DOHH2 (cell line): ENCODE measurements around the gene SLC47A1.
"Not testable (repeated sequence)": the region's sequence is repeated elsewhere in the genome, so short reads cannot be mapped to it uniquely, and the experiment has no call there.

Experiments
- H3F3A ChIP-seq: fragments of 200-600 bp; sonication (generic), shearing (Covaris generic); 2 replicates; pipeline ENCODE4 v1.6.0; 2016; ENCODE audit warnings: antibody characterized with exemption, mild to moderate bottlenecking; ENCODE audit not compliant: control insufficient read depth, insufficient read depth
- H3K27ac ChIP-seq: fragments of 200-600 bp; sonication (generic); 2 replicates; pipeline ENCODE4 v1.5.1; 2014; ENCODE audit warnings: low read depth, mild to moderate bottlenecking, low read length, moderate library complexity
- H3K27me3 ChIP-seq: fragments of 200-600 bp; sonication (generic); 2 replicates; pipeline ENCODE4 v1.6.1; 2014; ENCODE audit warnings: mild to moderate bottlenecking, low read length, mixed read lengths; ENCODE audit not compliant: control insufficient read depth
- H3K36me3 ChIP-seq: fragments of 200-600 bp; sonication (generic); 2 replicates; pipeline ENCODE4 v1.6.1; 2014; ENCODE audit warnings: mild to moderate bottlenecking, low read length, moderate library complexity, mixed read lengths; ENCODE audit not compliant: control insufficient read depth
- H3K4me1 ChIP-seq: fragments of 200-600 bp; sonication (generic); 2 replicates; pipeline ENCODE4 v1.6.1; 2014; ENCODE audit warnings: mild to moderate bottlenecking, low read length, mixed read lengths; ENCODE audit not compliant: control insufficient read depth
- H3K4me2 ChIP-seq: fragments of 200-600 bp; sonication (generic); 2 replicates; pipeline ENCODE4 v1.6.0; 2014; ENCODE audit warnings: mild to moderate bottlenecking, low read length, moderate library complexity
- H3K4me3 ChIP-seq: fragments of 200-600 bp; sonication (generic); 2 replicates; pipeline ENCODE4 v1.5.1; 2014; ENCODE audit warnings: mild to moderate bottlenecking, low read length, mixed read lengths
- H3K79me2 ChIP-seq: fragments of 200-600 bp; sonication (generic); 2 replicates; pipeline ENCODE4 v1.6.1; 2014; ENCODE audit warnings: mild to moderate bottlenecking, low read length, mixed read lengths; ENCODE audit not compliant: control insufficient read depth
- H3K9me2 ChIP-seq: fragments of 200-600 bp; sonication (generic); replicated peaks from 2 replicates; pipeline ENCODE4 v1.6.1; 2014; ENCODE audit warnings: mild to moderate bottlenecking, low read length, mixed read lengths; ENCODE audit not compliant: control insufficient read depth
- H3K9me3 ChIP-seq: fragments of 200-600 bp; sonication (generic); 2 replicates; pipeline ENCODE4 v1.6.1; 2014; ENCODE audit warnings: antibody characterized with exemption, low read length, mixed read lengths; ENCODE audit not compliant: control insufficient read depth, insufficient read depth
- H4K20me1 ChIP-seq: fragments of 200-600 bp; sonication (generic); 2 replicates; pipeline ENCODE4 v1.6.0; 2014; ENCODE audit warnings: low read depth, mild to moderate bottlenecking, antibody characterized with exemption, low read length, moderate library complexity; ENCODE audit not compliant: control insufficient read depth, insufficient read depth
- EZH2phosphoT487 ChIP-seq: fragments of 200-600 bp; sonication (generic); IDR thresholded peaks from 2 replicates; pipeline ENCODE4 v1.6.1; 2017; ENCODE audit warnings: borderline replicate concordance, mild to moderate bottlenecking, antibody characterized with exemption, low read length, moderate library complexity, mixed read lengths
- TF ChIP-seq, protein P1 (sequence below): fragments of 200-600 bp; sonication (generic); IDR thresholded peaks from one replicate; pipeline ENCODE4 v1.5.1; 2014; ENCODE audit warnings: antibody characterized with exemption, mild to moderate bottlenecking, low read depth, low read length; ENCODE audit not compliant: poor library complexity, severe bottlenecking

SLC47A1 gene

DNA sequence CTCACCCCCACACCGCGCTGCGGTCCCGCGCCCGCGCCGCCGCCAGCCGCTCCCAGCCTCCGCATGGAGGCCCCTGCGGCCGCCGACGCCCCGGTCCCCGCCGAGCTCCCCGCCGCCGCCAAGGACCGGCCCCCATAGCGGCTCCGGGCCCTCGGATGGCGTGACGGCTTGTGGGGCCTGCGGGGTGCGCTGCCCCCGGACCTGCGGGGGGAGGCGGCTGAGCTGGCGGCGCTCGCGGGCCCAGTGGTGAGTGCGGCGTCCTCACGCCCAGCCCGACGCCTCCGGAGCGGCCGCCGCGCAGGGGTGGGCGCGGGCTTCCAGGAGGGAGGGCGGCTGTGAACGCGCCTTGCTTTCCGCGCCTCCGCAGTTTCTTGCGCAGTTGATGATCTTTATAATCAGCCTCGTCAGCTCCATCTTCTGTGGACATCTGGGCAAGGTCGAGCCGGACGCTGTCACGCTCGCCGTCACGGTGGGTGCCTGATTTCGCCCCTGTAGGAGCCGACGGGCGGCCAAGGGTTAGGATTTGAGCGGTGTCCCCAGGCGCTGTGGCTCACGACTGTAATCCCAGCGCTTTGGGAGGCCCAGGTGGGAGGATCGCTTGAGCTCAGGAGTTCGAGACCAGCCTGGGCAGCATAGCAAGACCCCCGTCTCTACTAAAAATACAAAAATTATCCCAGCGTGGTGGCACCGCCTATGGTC lies 46.4 kb downstream of the SLC47A1 start:
- Histone ChIP-seq H3K27ac (no peak overlapping the region), H3K9me3 (no peaks in the 10 kb centered on the region), H3K4me3 (no peak overlapping the region), H4K20me1 (no peaks in the 10 kb centered on the region), H3K9me2 (no peaks in the 10 kb centered on the region), H3K4me2 (no peak overlapping the region), H3F3A (no peaks in the 10 kb centered on the region), H3K79me2 (no peaks in the 10 kb centered on the region), H3K4me1 (no peaks in the 10 kb centered on the region), H3K27me3 (no peaks in the 10 kb centered on the region), H3K36me3 (no peaks in the 10 kb centered on the region)
- no peak for TF ChIP-seq EZH2phosphoT487
- TF ChIP-seq, protein P1, sequence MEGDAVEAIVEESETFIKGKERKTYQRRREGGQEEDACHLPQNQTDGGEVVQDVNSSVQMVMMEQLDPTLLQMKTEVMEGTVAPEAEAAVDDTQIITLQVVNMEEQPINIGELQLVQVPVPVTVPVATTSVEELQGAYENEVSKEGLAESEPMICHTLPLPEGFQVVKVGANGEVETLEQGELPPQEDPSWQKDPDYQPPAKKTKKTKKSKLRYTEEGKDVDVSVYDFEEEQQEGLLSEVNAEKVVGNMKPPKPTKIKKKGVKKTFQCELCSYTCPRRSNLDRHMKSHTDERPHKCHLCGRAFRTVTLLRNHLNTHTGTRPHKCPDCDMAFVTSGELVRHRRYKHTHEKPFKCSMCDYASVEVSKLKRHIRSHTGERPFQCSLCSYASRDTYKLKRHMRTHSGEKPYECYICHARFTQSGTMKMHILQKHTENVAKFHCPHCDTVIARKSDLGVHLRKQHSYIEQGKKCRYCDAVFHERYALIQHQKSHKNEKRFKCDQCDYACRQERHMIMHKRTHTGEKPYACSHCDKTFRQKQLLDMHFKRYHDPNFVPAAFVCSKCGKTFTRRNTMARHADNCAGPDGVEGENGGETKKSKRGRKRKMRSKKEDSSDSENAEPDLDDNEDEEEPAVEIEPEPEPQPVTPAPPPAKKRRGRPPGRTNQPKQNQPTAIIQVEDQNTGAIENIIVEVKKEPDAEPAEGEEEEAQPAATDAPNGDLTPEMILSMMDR: no peak

DNA sequence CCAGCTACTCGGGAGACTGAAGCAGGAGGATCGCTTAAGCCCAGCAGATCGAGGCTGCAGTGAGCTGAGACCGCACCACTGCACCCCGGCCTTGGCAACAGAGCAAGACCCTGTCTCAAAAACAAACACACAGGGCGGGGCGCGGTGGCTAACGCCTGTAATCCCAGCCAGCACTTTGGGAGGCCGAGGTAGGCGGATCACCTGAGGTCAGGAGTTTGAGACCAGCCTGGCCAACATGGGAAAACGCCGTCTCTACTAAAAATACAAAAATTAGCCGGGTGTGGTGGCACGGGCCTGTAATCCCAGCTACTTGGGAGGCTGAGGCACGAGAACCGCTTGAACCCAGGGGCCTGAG lies 46.9 kb downstream of the SLC47A1 start:
- not testable (repeated sequence) for H3K36me3 ChIP-seq, H3K9me3 ChIP-seq, H3K27me3 ChIP-seq, H3K4me1 ChIP-seq, H3K27ac ChIP-seq, H3K79me2 ChIP-seq, H3K4me3 ChIP-seq, H3K4me2 ChIP-seq, H3F3A ChIP-seq, H3K9me2 ChIP-seq, H4K20me1 ChIP-seq

DNA sequence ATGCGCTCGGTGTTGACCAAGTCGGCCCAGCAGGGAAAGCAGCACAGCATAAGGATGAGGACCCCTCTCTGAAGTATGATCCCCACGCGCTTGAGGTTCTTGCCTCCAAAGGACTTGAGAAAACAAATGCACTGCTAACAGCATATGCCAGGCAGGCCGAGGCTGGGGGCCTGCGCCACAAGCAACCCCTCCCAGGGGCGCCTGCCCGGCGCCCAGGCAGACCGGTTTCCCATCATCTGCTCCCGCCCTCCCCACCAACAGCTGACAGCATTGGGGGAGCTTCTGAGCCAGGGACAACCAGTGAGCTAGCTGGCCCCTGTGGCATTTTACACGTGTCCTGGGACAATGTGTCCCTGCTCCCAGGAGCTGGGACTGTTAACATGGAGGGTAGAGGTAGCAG lies 48.5 kb downstream of the SLC47A1 start:
- H3K36me3 ChIP-seq, H3K27me3 ChIP-seq, H3K9me3 ChIP-seq, H3F3A ChIP-seq, H4K20me1 ChIP-seq, H3K9me2 ChIP-seq, H3K27ac ChIP-seq, H3K4me3 ChIP-seq, H3K4me1 ChIP-seq, H3K4me2 ChIP-seq, H3K79me2 ChIP-seq: not testable (repeated sequence)

DNA sequence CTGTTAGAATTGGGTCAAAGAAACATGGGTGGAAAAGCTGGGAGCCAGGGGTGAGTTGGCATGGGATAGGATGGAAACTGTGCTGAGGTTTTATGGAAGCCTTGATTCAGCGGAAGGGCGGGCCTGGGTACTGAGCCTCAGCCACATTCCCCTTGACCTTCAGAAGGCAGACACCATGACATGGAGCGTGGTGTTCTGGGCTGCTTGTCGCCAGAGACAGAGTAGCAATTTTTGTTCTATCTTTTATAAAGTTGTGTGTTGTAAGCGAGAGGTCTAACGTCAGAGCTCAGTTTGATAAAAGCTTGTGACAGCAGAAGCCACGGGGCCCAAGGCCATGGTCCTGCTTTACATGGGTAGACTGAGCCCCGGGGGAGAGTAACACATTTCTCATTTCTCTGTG lies 50.2 kb downstream of the SLC47A1 start:
- no peaks in the 10 kb centered on the region for H3K79me2 ChIP-seq
- no peak overlapping the region for H3K4me2 ChIP-seq
- H3K27me3 ChIP-seq: no peaks in the 10 kb centered on the region
- no peaks in the 10 kb centered on the region for H3K9me2 ChIP-seq
- TF ChIP-seq, protein P1: no peak
- TF ChIP-seq EZH2phosphoT487: no peak
- no peak overlapping the region for H3K27ac ChIP-seq
- H3K4me3 ChIP-seq: no peak overlapping the region
- H3K9me3 ChIP-seq: no peaks in the 10 kb centered on the region
- no peaks in the 10 kb centered on the region for H3F3A ChIP-seq
- H4K20me1 ChIP-seq: no peaks in the 10 kb centered on the region
- no peaks in the 10 kb centered on the region for H3K4me1 ChIP-seq
- no peaks in the 10 kb centered on the region for H3K36me3 ChIP-seq
